A549 (cell line): ENCODE results near the gene GPSM1. TPM values are rescaled to one million over a fixed set of nuclear protein-coding genes. Genes with fewer than 3 reads are reported as not detected.
A peak's percentile ranks its signal among the peaks of the same experiment; 100 is the strongest.

Experiments
- ATAC-seq, 2 experiments: fragments of 200-7000 bp in 1 of 2; fragments of >200 bp in 1 of 2; cut with Nextera tagmentation in 1 of 2; cut with Tn5 transposase in 1 of 2; 3 replicates each; pipeline versions ENCODE4 v1.8.0 to v1.9.1; 2018 to 2020; ENCODE audit warnings: mild to moderate bottlenecking in 1 of 2, moderate library complexity in 1 of 2
- CTCF ChIA-PET: fragments of 300-600 bp; sonication (Branson Sonifier 250); formaldehyde crosslinking; extraction: SDS; loops from one replicate; lab custom pipeline; 2021; ENCODE audit warnings: antibody characterized with exemption, inconsistent platforms; lab: Yijun Ruan, JAX
- POLR2A ChIA-PET: fragments of 350-600 bp; formaldehyde crosslinking; extraction: SDS; loops from one replicate; lab custom pipeline; 2021; ENCODE audit warnings: antibody characterized with exemption, inconsistent platforms; lab: Yijun Ruan, JAX
- DNase-seq, 2 experiments: peaks; one replicate each; pipeline versions ENCODE4 v3.0.0 to v3.0.0-alpha.2; 2011 to 2016; ENCODE audit warnings: low read depth in 1 of 2, low spot score in 1 of 2
- FAIRE-seq: peaks from 2 replicates; lab custom pipeline; 2011; peaks lifted over from hg19 to GRCh38; lab: Jason Lieb, UNC
- H3K27ac ChIP-seq, 2 experiments: fragments of >200 bp; sonication (Bioruptor Twin); formaldehyde crosslinking; 3 replicates each; pipeline ENCODE4 v1.5.1; 2016 to 2017
- H3K4me1 ChIP-seq: fragments of >200 bp; sonication (Bioruptor Twin); formaldehyde crosslinking; 3 replicates; pipeline ENCODE4 v1.6.1; 2016
- H3K4me2 ChIP-seq: fragments of >200 bp; sonication (Bioruptor Twin); formaldehyde crosslinking; 3 replicates; pipeline ENCODE4 v1.6.1; 2016
- H3K4me3 ChIP-seq: fragments of >200 bp; sonication (Bioruptor Twin); formaldehyde crosslinking; 3 replicates; pipeline ENCODE4 v1.5.1; 2016
- H3K9me3 ChIP-seq: fragments of >200 bp; sonication (Bioruptor Twin); formaldehyde crosslinking; 3 replicates; pipeline ENCODE4 v1.6.1; 2016
- CBX8 ChIP-seq: fragments of 200-600 bp; sonication (generic); IDR thresholded peaks from 2 replicates; pipeline ENCODE4 v1.6.1; 2016
- CTCF ChIP-seq: fragments of >200 bp; sonication (Bioruptor Twin); formaldehyde crosslinking; IDR thresholded peaks from 3 replicates; pipeline ENCODE4 v1.5.1; 2016
- HES2 ChIP-seq: fragments of >200 bp; sonication (Bioruptor Twin); formaldehyde crosslinking; IDR thresholded peaks from 2 replicates; pipeline ENCODE4 v1.6.1; 2016
- HEYL ChIP-seq: fragments of 250-450 bp; sonication (Bioruptor Pico); IDR thresholded peaks from 2 replicates; pipeline ENCODE4 v1.8.0; 2021; ENCODE audit warnings: mild to moderate bottlenecking, moderate library complexity
- HOXA7 ChIP-seq: fragments of 250-450 bp; sonication (Bioruptor Pico); IDR thresholded peaks from 2 replicates; pipeline ENCODE4 v1.5.0; 2020; ENCODE audit warnings: mild to moderate bottlenecking, moderate library complexity
- HOXB13 ChIP-seq: fragments of 250-450 bp; sonication (Bioruptor Pico); IDR thresholded peaks from 2 replicates; pipeline ENCODE4 v1.5.0; 2020; ENCODE audit warnings: low read depth, mild to moderate bottlenecking, moderate library complexity
- KDM1A ChIP-seq: fragments of 200-600 bp; sonication (generic); IDR thresholded peaks from 2 replicates; pipeline ENCODE4 v1.6.1; 2016; ENCODE audit warnings: low read depth, mild to moderate bottlenecking
- NPAS2 ChIP-seq: fragments of 250-450 bp; sonication (Bioruptor Pico); IDR thresholded peaks from 2 replicates; pipeline ENCODE4 v1.8.0; 2022; ENCODE audit warnings: mild to moderate bottlenecking, moderate library complexity, borderline replicate concordance
- PHF8 ChIP-seq: fragments of 200-600 bp; sonication (generic); IDR thresholded peaks from 2 replicates; pipeline ENCODE4 v1.6.1; 2016; ENCODE audit warnings: low read depth, mild to moderate bottlenecking, antibody characterized with exemption, moderate library complexity, borderline replicate concordance
- RARB ChIP-seq: fragments of 250-450 bp; sonication (Bioruptor Pico); IDR thresholded peaks from 2 replicates; pipeline ENCODE4 v1.8.0; 2021; ENCODE audit warnings: mild to moderate bottlenecking, moderate library complexity
- REST ChIP-seq: fragments of 200-600 bp; sonication (generic); IDR thresholded peaks from 2 replicates; pipeline ENCODE4 v1.6.1; 2016; ENCODE audit warnings: antibody characterized with exemption, mild to moderate bottlenecking, moderate library complexity
- RFX5 ChIP-seq: fragments of 450-650 bp; IDR thresholded peaks from 2 replicates; pipeline ENCODE4 v1.7.1; 2014; ENCODE audit warnings: antibody characterized with exemption, mild to moderate bottlenecking, moderate library complexity
- SREBF2 ChIP-seq: fragments of 450-650 bp; IDR thresholded peaks from 2 replicates; pipeline ENCODE4 v1.6.1; 2014; ENCODE audit warnings: mild to moderate bottlenecking, moderate library complexity
- ZFP36 ChIP-seq: fragments of 450-650 bp; IDR thresholded peaks from 2 replicates; pipeline ENCODE4 v1.6.1; 2014; ENCODE audit warnings: borderline replicate concordance; ENCODE audit not compliant: partially characterized antibody
- WGBS: methylation state at CpG from one replicate; pipeline ENCODE4 v1.1.6; 2017; ENCODE audit errors: missing lambda C conversion rate; 5-methylcytosine and 5-hydroxymethylcytosine counted together
- polyA plus RNA-seq, 4 experiments: library from polyadenylated mRNA; depleted of rRNA in 3 of 4; stranded (reverse); fragments of >200 nt; fragmentation: RNase III in 1 of 4; extraction: RNeasy Plus Mini Kit Qiagen cat#74134 plus additional on column Dnase treatment in 1 of 4; gene quantifications; 2 replicates in 3 of 4; 3 replicates in 1 of 4; pipeline ENCODE4 v1.2.3, GENCODE V29; 2011 to 2017
- TF ChIP-seq, protein P1 (sequence below): IDR thresholded peaks from 2 replicates; pipeline ENCODE4 v1.6.1; 2012
- TF ChIP-seq, protein P2 (sequence below): fragments of >200 bp; sonication (Bioruptor Twin); formaldehyde crosslinking; IDR thresholded peaks from 3 replicates; pipeline ENCODE4 v1.6.1; 2016
- TF ChIP-seq, protein P3 (sequence below): fragments of 250-450 bp; sonication (Bioruptor Pico); IDR thresholded peaks from 2 replicates; pipeline ENCODE4 v1.5.0; 2020; ENCODE audit warnings: low read depth, mild to moderate bottlenecking, moderate library complexity

The GPSM1 gene
- polyA plus RNA-seq, 2 of the 4 experiments (the other 2 are of a cell fraction), result 2.1 to 8.8 TPM

DNA sequence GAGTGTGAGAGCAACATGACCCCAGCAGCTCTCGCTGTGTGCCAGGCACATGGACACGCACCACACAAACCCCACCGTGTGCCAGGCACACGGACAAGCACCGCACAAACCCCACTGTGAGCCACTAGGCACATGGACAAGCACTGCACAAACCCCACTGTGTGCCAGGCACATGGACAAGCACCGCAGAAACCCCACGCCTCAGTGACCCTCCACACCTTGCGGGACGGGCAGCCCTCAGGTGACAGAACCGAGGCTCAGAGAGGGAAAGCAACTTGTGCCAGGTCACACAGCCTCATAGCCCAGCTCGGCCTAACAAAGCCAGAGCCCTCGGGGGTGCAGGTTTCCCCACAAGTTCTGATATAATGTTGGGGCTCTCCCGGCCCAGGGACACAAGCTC is 2.0 kb upstream of the GPSM1 start:
- ATAC-seq (no peak), FAIRE-seq (no peak), DNase-seq (no peak)
- no peak overlapping the region for H3K4me2 ChIP-seq
- peaks cover 18% of the 10 kb centered on the region for H3K4me1 ChIP-seq
- H3K27ac ChIP-seq, result no peak overlapping the region
- ChIA-PET POLR2A (no interaction called here), CTCF (interaction anchor here (0.7 to 6.3 kb wide), 5 partner anchors 13 to 99 kb away, joined by 3 to 31 read pairs (median 4); no protein-coding TSS in a partner anchor)
- TF ChIP-seq HEYL (CRISPR knock-in tag), result no peak
- peak; percentile 41 for TF ChIP-seq ZFP36
- WGBS, result 84% methylated on average over 11 of the region's 13 CpGs
- no peaks in the 10 kb centered on the region for H3K9me3 ChIP-seq
- H3K4me3 ChIP-seq, result no peak overlapping the region

GRCh38 chr9:136326061-136326760 is 1.1 kb upstream of the GPSM1 start:
- DNase-seq (no peak), FAIRE-seq (no peak)
- POLR2A ChIA-PET, result no interaction called here

GRCh38 chr9:136326761-136327303 is 507 bp upstream of the GPSM1 start:
- peak in 1 of 2 experiments; percentile 26 for DNase-seq
- Histone ChIP-seq H3K4me2 (peak overlapping the region; percentile 82), H3K9me3 (no peaks in the 10 kb centered on the region), H3K27ac (peak overlapping the region; percentile 86 to 89), H3K4me3 (peak overlapping the region; percentile 89), H3K4me1 (peaks cover 18% of the 10 kb centered on the region)
- WGBS, result 58% methylated on average over 13 of the region's 17 CpGs
- ChIA-PET POLR2A (no interaction called here), CTCF (interaction anchor here (0.7 to 6.3 kb wide), 7 partner anchors 11 to 101 kb away, joined by 3 to 31 read pairs (median 3); partner anchors contain the start of gene DNLZ)
- no peak for FAIRE-seq
- ATAC-seq, result peak; percentile 4 to 5; a peak in 2 of 6 replicates
- TF ChIP-seq REST, result no peak
- TF ChIP-seq KDM1A, result no peak
- TF ChIP-seq, protein P1, sequence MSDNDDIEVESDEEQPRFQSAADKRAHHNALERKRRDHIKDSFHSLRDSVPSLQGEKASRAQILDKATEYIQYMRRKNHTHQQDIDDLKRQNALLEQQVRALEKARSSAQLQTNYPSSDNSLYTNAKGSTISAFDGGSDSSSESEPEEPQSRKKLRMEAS, result no peak
- TF ChIP-seq SREBF2, result no peak
- TF ChIP-seq, protein P2, sequence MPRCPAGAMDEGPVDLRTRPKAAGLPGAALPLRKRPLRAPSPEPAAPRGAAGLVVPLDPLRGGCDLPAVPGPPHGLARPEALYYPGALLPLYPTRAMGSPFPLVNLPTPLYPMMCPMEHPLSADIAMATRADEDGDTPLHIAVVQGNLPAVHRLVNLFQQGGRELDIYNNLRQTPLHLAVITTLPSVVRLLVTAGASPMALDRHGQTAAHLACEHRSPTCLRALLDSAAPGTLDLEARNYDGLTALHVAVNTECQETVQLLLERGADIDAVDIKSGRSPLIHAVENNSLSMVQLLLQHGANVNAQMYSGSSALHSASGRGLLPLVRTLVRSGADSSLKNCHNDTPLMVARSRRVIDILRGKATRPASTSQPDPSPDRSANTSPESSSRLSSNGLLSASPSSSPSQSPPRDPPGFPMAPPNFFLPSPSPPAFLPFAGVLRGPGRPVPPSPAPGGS, result no peak
- no peak for TF ChIP-seq CBX8
- TF ChIP-seq HES2, result no peak
- TF ChIP-seq, protein P3, sequence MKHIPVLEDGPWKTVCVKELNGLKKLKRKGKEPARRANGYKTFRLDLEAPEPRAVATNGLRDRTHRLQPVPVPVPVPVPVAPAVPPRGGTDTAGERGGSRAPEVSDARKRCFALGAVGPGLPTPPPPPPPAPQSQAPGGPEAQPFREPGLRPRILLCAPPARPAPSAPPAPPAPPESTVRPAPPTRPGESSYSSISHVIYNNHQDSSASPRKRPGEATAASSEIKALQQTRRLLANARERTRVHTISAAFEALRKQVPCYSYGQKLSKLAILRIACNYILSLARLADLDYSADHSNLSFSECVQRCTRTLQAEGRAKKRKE (CRISPR knock-in tag), result no peak
- no peak for TF ChIP-seq RARB
- no peak for TF ChIP-seq RFX5
- no peak for TF ChIP-seq HOXA7 (CRISPR knock-in tag)

More at GRCh38 chr9:136326061-136326760, 1.1 kb upstream of the GPSM1 start:
- Histone ChIP-seq H3K27ac (peak overlapping the region in 1 of 2 experiments; percentile 89; a peak in 4 of 6 replicates), H3K4me2 (peak overlapping the region; percentile 82; the same call in 2 of the 3 replicates), H3K9me3 (no peaks in the 10 kb centered on the region), H3K4me3 (no peak overlapping the region), H3K4me1 (peaks cover 18% of the 10 kb centered on the region)
- no peak for TF ChIP-seq HOXB13
- TF ChIP-seq CTCF, result no peak
- no peak for TF ChIP-seq CBX8
- TF ChIP-seq PHF8, result no peak
- TF ChIP-seq NPAS2 (CRISPR knock-in tag), result no peak
- no peak for TF ChIP-seq HES2
- CTCF ChIA-PET, result interaction anchor here (0.7 to 6.3 kb wide), 7 partner anchors 11 to 100 kb away, joined by 3 to 31 read pairs (median 4); partner anchors contain the start of gene DNLZ
- no peak for ATAC-seq
- 73% methylated on average over 15 of the region's 28 CpGs for WGBS
